CD4-positive, alpha-beta T cell treated with Interleukin-15 for 4 hours (primary cell): Measurements from ENCODE around the gene TTC23.
A peak's percentile ranks its signal among the peaks of the same experiment; 100 is the strongest.

Source experiments
- DNase-seq: peaks from one replicate; pipeline ENCODE4 v3.0.0-alpha.2; 2020; ENCODE audit warnings: low spot score

Gene TTC23, protein sequence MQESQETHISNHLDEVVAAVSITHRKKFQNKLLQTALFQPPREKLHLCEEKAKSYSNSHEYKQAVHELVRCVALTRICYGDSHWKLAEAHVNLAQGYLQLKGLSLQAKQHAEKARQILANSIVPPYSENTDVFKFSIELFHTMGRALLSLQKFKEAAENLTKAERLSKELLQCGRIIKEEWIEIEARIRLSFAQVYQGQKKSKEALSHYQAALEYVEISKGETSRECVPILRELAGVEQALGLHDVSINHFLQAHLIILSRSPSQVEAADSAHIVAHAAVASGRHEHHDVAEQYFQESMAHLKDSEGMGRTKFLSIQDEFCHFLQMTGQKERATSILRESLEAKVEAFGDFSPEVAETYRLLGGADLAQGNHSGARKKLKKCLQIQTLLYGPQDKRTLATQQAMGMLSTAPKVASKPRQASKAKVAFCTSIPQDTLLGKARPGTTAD

DNA sequence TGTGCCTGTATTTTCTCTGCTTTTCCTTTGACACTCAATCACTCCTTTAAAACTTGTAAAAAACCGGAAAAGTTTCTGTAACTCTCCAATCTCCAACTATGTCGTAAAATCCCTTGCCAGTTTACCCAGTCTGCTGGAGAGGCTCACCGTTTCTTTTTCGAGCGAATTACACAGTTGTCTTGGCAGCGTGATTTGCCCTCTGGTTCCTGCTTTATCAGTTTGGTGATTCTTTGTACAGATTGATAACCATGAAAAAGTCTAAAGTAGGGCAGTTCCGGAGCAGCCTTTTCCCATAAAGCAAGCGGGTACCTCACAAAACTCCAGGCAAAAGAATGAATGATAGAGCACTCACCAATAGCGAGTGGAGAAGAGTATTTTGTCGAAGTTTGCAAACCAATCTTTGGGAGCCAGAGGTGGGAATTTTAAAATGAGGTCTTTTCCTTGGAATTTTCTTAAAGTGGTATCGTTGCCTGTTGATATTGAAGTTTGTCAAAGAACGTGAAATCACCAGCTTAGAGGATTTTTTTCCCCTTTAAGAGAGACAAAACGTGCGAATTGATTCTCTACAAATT, at the start of gene TTC23:
Gene TTC23 (minus strand): TSS at position 312 of the 572 bp plus-strand sequence. CDS start 20,869 bp downstream, outside the sequence.
- DNase-seq = no peak

DNA sequence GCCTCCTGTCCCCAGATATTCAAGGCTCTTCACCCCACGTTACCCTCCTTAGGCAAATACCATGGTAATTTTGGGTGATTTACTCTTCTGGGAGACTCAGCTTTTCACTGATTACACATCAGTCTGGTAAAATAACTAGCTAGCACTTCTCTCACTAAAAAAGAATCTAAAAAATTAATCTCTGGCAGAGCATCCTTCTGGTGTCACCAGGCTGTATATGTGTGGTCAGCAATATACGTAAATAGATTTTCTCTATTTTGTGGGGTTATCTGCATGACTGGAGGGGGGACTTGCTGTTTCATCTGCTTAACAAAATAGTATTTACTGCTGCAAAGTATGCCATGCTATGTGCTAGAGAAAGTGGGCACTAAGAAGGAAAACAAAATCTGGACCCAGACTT, 47.0 kb upstream of the TTC23 start:
- DNase-seq = no peak

DNA sequence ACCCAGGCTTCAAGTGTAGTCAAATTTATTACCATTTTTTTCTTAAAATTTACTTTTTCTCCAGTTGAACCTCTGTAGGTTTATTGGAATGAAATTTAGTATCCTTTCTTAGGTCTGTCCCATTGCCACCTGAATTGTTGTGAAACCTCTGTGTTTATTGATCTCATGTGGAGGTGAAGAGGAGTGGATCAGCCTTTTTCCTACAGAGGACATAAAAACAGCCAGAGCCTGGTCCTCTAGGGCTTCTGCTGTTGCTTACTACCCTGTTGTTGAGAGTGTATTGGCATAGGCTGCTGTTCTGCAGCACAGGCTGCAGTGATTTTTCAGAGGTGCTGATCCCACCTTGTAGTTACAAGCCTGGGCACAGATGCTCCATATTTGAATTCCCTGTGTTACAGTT, 46.5 kb upstream of the TTC23 start:
- no peak for DNase-seq

DNA sequence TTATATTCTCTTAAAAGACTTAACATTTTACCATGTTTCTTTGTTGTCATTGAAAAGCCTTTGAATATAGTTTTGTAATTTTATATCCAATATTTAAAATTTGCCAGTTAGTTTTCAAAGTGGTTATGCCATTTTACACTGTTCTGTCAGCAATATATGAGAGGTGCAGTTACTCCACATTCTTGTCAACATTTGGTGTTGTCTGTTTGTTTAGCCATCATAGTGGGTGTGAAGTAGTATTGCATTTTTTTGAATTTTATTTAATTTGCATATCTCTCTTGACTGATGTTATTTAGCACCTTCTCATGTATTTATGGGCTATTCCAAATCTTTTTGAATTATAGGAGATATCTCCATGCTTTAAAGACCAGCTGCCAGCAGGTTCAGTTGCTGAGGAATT, 42.3 kb upstream of the TTC23 start:
- DNase-seq = no peak

DNA sequence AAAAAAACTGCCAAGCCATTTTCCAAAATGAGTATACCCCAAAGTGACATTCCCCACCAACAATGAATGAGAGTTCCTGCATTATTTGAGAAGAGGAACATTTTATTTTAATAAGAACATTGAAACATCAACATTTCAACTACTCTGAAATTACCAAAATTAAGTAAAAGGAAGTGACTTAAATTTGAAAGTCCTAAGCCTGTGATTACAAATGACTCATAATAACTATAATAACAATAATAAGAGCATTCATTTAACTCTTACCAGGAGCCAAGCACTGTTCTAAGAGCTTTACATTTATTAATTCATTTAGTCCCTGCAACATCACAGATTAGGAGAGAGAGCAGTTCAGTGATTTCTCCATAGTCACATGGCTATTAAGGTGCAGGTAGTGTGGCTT, 34.3 kb upstream of the TTC23 start:
- no peak for DNase-seq

DNA sequence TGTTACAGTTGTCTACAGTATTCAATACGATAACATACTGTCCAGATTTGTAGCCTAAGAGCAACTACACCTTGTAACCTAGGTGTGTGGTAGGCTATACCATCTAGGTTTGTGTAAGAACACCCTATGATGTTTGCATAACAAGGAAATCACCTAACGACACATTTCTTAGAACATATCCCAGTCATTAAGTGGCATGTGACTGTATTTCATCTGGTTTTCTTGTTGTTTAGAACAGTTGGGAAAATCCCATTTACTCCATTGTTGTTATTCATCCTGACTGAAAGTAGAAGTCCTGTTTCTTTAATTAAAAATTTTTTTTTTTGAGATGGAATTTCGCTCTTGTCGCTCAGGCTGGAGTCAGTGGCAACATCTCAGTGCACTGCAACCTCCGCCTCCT, 33.2 kb upstream of the TTC23 start:
- no peak for DNase-seq

DNA sequence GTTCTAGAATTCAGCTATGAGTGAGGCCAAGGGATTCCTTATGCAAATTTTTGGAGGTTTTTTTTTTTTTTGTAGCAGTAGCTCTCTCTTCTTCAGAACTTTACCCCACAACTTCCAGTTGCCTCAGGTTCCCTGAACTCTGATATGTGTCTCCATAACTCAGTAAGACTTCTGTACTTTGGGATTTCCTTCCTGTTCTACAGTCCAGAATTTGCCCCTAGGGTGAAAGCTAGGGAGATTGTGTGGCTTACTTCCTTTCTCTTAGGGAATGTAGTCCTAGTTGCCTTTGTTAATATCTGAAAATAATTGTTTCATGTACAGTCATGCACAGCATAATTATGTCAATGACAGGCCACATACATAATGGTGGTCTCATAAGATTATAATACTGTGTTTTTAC, 32.7 kb upstream of the TTC23 start:
- DNase-seq = no peak

DNA sequence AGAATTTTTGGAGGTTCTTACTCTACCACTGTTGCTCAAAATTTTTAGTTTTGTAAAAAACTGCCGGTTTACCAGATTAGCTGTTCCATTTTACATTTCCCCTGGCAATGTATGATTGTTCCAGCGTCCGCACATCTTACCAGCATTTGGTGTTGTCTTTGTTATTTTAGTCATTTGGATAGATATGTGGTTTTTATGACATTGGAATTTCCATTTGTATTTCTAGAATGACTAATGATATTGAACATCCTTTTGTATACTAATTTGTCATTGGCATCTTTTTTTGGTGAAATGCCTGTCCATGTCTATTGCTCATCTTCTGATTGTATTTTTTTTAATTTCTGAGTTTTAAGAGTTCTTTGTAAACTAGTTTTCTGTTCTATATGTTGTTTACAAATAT, 30.4 kb upstream of the TTC23 start:
- no peak for DNase-seq

DNA sequence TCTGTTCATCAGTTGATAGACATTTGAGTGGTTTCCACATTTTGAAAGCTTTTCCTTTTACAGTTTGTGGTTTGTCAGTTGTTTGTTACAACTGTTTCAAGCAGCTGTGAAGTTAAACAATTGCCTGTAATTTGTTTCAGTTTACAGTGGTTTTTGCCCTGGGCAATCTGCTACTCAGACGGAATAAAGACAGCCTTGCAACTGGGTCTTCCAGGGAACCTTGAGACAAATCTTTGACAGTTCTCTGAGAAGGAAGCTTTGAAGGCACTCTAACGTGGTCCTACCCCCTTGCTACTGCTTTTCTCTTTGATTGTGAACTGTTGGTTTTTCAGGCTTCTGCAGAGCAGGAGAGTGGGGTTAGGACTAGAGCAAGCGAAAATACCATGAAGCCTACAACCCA, 29.9 kb upstream of the TTC23 start:
- DNase-seq = no peak

DNA sequence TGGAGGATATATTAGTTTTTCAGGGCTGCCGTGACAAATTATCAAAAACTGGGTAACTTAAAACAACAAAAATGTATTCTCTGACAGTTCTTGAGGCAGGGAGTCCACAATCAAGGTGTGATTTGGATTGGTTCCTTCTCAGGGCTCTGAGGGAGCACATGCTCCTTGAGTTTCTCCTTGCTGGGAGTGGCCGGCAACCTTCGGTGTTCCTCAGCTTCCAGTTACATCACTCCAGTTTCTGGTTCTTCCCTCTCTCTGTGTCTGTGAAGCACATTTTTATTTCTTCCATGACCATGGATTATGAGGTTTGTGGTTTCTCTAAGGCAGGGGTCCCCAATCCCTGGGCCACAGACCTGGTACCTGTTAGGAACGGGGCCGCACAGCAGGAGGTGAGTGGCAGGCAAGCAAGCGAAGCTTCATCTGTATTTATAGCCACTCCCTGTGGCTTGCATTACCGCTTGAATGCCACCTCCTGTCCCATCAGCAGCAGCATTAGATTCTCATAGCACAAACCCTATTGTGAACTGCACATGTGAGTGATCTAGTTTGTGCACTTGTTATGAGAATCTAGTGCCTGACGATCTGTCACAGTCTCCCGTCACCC, 26.2 kb upstream of the TTC23 start:
- no peak for DNase-seq

DNA sequence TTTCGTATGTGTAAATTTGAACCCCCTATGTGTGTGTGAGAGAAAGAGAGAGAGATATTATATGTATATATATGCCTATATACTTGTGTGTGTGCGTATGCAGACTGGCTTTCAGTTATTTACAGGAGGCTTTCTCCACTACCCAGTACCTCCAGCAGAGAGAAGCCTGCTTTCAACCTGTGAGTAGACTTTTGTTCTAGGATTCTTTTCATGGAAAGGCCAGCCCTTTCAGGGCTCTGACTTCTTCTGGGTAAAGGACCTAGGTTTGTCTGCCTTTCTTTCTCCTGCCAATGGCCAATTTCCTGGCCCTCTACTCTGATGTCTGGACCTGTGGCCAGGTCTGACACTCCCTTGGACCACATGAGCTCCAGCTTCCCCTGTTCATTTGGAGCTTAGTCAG, 25.7 kb upstream of the TTC23 start:
- no peak for DNase-seq

DNA sequence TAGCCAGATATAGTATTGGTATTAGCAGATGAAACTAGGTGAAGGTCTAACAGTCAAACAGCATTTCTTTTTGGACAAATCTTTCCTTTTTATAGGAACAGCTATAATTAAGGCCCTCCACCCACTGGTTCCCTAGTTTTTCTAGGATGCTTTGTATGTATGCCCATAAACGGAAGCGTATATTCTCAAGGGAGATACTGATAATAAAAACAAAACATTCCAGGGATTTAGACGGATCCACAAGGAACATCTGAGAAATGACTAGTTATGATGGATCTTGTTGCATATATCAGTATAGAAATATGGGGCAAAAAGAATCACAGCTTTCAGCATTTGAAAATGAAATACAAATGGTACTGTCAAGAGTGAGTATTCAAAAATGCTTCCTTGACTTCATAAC, 24.4 kb upstream of the TTC23 start:
- no peak for DNase-seq

DNA sequence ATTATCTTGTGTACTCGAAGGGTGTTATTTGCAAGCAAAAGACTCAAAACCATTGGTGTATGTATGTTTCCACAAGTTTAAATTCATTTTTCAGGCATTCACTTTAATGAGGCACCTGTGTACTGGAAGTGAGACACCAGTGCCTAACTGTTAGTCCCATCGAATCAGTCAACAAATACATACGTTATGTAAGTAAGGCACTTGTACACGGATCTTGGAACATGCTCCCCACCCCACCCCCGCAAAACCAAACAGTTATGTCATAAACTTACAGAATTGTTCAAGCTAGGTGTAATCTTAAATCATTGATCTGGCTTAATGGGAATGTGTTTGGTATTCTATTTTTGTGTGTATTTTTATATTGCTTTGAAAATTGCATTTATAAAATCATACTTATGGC, 19.1 kb upstream of the TTC23 start:
- DNase-seq = no peak

DNA sequence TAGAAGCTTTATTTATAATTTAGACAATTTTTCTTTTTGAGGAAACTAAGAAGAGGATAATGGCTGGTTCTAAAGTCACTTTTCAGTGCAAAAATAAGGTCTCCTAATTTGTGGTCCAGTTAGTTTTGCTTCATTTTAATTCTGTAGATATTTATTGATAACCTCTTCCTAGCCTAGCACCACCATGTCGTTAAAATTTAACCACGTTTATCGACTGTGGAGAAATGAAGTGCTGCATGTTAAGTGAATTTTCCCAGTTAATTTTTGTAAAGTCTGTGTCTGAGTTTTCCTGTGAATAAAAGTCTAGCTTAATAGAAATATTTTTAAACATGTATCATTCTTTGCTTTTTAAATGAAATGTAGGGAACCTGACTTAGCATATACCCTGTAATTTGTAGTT, 18.6 kb upstream of the TTC23 start:
- DNase-seq = no peak

DNA sequence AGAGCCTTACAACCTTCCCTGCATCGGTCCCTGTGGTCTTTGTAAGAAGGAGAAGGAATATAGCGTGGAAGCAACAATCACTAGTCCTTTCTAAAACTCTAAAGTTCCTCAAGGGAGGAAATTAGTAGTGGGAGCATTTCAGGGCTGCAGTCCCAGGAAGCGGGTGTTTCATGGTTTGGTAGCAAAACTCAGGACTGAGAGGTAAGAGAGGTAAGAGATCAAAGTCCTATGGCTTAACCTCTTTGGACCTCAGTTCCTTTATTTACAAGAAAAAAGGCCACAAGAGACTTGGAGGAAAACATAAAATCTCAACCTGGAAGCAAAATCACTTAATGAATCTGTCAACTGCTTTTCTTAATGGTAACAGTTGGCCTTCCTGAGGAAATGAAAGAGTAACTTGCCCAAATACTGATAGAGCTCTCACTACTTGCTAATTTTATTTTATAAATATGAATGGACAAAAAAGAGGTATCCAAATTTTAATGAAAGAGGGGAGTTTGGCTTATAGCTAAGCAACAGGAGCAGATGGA, 16.2 kb upstream of the TTC23 start:
- no peak for DNase-seq

DNA sequence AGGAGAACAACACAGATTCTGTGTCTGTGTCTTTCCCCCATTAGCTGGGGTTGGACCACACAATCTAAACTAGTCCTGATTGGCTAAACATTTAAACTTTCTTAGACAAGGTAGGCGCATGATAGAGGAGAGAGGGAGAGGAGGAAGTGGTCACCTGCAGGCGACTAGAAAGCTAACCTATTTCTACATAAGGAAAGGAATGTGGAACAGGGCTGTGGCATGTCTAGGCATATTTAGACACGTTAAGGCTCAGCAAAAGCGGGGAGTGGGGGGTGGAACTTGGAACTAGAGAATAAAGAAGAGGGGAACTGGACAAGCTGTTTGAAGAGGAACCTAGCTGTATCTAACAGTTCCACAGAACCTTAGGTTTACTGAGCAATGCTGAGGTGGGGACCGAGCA, 14.7 kb upstream of the TTC23 start:
- no peak for DNase-seq

DNA sequence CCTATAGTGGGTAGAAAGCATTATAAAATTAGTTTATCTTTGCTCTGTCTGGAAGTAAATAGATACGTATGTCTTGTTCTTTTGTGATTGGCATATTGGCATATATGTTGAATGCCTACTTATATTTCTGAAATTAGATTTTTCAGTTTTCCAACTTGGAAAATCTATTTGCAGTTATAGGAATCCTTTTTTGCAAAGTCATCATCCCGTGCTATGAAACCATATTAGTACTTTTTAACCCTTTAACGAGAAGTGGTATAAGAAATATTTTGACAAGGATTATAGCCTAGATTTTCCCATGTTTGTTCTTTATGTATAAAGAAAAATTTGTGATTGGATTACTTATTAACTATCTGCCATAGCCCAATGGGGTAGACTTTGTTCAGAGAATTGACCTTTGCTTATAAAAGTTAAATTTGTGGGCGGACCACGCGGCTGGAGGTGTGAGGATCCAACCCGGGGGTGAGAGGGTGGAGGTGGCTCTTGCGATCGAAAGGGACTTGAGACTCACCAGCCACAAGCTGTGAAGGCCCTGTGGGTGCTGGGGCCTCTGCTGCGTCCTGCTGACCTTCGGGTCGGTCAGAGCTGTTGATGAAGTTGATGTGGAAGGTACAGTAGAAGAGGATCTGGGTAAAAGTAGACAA, 7.8 kb upstream of the TTC23 start:
- no peak for DNase-seq

DNA sequence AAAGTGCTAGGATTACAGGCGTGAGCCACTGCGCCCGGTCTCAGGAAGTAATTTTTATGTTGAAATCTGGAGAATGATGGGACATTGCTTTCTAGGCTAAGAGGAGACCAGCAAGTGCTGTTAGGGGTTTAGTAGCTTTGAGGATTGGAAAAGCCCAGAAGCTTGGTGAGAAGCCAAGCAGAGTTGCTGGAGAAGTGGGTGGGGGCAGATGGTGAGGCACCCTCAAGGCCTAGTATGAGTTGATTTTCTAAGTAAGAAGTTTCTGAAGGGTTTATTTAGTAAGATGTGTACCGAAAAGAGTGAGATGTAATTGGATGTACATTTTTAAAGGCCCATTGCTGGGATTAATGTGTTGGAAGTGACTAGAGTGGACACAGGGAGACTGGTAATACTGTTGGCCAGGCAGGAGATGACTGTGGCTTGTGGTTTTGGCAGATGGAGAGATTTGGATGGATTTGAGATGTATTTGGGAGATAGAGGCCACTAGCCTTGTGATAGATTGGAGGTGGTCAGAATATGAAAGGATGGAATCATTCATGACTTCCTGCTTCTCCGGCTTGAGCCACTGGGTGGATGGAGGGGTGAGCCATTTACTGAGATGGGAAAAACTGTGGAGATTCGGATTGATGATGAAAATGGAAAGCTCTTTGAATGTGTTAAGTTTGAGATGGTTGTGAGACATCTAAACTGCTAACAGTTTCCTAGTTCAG, 4.2 kb upstream of the TTC23 start:
- DNase-seq = no peak

DNA sequence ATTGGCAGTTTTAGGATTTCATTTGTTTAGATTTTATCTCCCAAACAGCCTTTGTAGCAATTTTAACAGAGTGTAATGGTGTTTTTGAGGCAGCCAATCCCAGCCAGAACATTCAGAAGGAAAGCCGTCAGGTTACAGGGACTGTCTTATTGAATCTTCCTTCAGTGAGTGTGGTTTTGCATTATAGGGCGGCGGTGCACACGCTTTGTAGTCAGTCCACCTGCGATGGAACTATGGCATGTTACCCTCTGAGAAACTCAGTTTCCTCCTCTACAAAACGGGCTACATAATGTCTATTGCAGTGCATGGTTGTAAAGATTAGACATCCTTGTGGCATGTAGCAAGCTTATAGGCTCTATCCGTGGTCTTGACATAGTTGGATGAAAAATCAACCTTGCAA, 2.9 kb upstream of the TTC23 start:
- DNase-seq = no peak

DNA sequence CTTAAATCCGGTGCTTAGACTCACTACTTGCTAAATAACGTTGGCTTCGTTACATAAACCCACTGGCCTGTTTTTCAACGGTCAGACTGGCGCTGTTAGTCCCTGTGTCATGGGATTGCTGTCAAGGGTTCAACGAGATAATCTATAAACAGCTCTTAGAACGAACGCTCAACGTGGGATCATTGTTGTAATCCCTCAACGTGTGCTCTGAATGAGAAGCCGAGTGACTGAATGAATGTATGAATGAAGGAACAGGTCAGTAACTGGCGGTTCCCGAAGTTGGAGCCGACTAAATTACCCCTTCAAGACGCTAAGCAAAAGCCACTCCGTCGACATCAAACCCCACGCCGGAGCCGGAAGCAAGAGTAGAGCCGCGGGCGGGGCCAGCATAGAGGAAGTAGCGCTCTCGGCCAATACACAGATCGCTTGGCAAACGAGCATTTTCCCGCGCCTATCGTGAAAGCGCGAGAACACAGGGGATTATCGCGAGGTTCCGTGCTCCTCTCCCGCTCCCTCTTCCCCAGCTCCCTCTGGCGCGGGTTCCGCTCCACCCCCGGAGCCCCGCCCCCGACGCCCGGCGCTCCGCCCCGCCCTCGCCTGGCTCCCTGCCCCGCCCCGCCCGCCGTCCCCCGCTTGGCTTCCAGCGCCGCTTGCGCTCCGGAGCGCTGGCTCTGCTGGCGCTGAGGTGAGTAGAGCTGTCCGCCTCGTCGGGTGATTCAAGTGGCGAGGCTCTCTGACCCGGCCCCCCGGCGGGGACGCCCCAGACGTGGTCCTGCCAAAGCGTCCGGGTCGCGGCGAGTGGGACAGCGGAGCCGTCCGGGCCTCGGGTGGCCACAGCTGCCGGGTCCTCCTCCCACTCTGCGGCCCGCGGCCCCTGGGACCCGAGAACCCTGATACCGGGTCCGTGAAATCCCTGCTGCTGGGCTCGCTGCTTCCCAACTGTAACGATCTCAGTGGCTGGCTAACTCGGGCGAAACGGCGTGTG, 1.8 kb upstream of the TTC23 start, which contains the start of gene LRRC28:
Gene LRRC28 (plus strand): TSS at position 625 of the 985 bp plus-strand sequence. CDS start 4,477 bp downstream, outside the sequence.
- DNase-seq = peak; percentile 95

DNA sequence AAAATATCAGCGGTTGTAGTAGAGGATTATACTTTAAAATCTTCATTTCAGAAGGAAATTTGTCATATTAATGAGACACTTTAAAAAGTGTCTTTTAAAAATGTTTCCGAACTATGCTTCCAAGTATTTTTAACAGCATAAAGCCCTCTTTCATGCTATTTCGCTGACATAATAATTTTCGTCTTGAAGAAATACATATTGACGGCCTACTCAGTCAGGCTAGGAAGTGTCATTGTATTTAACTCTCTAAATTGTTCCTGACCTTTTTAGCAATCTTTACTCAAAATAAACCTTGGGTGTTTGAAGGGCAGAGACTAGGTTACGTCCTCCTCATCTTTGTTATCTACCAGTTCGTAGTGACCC, 1.1 kb upstream of the TTC23 start:
- DNase-seq = no peak
